ENCODE measurements around the gene NRG2. TPM values are rescaled to one million over a fixed set of nuclear protein-coding genes. Genes with fewer than 3 reads are reported as not detected.

The NRG2 gene
- total and polyA plus RNA-seq, 2 experiments from 2014 or later = 0.37 to 1.3 TPM

DNA sequence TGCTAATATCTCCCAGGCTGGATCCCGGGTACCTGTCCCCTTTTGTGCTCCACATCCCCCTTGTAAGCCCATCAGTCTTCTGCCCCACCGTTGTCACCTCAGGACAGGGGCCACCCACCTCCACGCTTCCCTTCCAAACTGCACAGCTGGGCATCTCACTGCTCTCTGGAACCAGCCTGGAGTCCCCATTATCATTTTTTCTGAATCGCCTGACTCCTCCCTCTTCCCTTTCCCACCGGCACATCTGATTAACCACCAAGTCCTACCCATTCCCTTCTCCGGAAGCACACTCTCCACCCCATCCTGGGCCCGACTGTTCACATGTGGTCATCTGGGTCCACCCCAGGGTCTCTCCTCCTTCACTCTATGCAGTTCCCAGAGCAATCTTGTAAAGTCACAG lies 193.6 kb downstream of the NRG2 start (continued):
- TF ChIP-seq, protein P1, sequence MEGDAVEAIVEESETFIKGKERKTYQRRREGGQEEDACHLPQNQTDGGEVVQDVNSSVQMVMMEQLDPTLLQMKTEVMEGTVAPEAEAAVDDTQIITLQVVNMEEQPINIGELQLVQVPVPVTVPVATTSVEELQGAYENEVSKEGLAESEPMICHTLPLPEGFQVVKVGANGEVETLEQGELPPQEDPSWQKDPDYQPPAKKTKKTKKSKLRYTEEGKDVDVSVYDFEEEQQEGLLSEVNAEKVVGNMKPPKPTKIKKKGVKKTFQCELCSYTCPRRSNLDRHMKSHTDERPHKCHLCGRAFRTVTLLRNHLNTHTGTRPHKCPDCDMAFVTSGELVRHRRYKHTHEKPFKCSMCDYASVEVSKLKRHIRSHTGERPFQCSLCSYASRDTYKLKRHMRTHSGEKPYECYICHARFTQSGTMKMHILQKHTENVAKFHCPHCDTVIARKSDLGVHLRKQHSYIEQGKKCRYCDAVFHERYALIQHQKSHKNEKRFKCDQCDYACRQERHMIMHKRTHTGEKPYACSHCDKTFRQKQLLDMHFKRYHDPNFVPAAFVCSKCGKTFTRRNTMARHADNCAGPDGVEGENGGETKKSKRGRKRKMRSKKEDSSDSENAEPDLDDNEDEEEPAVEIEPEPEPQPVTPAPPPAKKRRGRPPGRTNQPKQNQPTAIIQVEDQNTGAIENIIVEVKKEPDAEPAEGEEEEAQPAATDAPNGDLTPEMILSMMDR (conservative IDR thresholded peaks at IDR 0.05; ENCODE audit: low read depth in 2 of 2) = no peak
- TF ChIP-seq STAT1 (IDR thresholded peaks at IDR 0.05; ENCODE audit: unreplicated experiment) (no peak), POLR2AphosphoS5 (IDR thresholded peaks at IDR 0.05; ENCODE audit: low read depth) (no peak)

DNA sequence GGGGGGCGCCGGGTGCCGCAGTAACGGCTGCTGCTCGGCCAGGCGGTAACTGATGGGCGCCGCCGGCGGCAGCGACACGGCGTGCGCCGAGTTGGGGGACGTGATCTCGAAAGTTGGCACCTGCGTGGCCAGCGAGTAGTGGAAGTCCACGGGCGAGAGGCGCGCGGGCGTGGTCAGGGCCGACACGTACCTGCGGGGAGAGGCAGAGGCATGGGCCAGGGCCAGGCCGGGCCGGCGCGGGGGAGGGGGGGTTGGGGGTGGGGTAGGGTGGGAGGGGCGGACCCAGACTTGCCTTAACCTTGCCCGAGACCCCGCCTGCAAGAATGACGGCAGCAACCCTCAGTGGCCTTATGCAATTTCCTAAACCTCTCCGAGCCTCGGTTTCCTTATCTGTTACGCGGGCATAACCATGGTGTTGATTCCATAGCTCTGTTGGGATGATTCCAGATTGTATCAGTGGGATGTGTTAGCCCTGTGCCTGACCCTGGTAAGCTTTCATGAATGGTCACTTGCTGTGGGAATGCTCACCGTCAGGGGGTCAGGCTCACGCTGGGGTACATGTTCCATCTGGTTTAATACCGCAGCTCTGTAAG lies 194.5 kb downstream of the NRG2 start:
- H3K4me3 ChIP-seq = peak overlapping the region; percentile 65
- H3K4me1 Mint-ChIP-seq = peaks cover 10% of the 10 kb centered on the region
- no peaks in the 10 kb centered on the region for H3K9me2 ChIP-seq (ENCODE audit: insufficient read depth)
- peaks cover 53% of the 10 kb centered on the region for H3K27me3 ChIP-seq (ENCODE audit: insufficient read depth)
- no peaks in the 10 kb centered on the region for H3K9me3 Mint-ChIP-seq
- no peak overlapping the region for H3K27ac Mint-ChIP-seq
- H3K36me3 Mint-ChIP-seq (ENCODE audit: low read depth) = no peaks in the 10 kb centered on the region
- H3F3A ChIP-seq (replicated peaks; ENCODE audit: low read depth) = no peaks in the 10 kb centered on the region
- H3K4me1 ChIP-seq (ENCODE audit: insufficient read depth) = no peaks in the 10 kb centered on the region
- peak; percentile 32 for ATAC-seq
- no peak overlapping the region for H3K27ac ChIP-seq (ENCODE audit: low read depth)
- DNase-seq (ENCODE audit: low spot score) = peak; percentile 63
- no peaks in the 10 kb centered on the region; the same call in 1 of the 2 replicates for H4K20me1 ChIP-seq (replicated peaks; ENCODE audit: insufficient read depth)
- peaks cover 52% of the 10 kb centered on the region for H3K27me3 Mint-ChIP-seq (ENCODE audit: insufficient read depth, low read depth, poor library complexity)
- peak overlapping the region; percentile 63 for H3K4me3 Mint-ChIP-seq
- TF ChIP-seq EZH2phosphoT487 (IDR thresholded peaks at IDR 0.05; ENCODE audit: unreplicated experiment) (no peak), CREB1 (CRISPR knock-in tag; IDR thresholded peaks at IDR 0.05; ENCODE audit: low read depth) (no peak), EZH2 (IDR thresholded peaks at IDR 0.05; ENCODE audit: low read depth, unreplicated experiment) (no peak), STAT1 (IDR thresholded peaks at IDR 0.05; ENCODE audit: unreplicated experiment) (no peak), ZNF114 (CRISPR knock-in tag; IDR thresholded peaks at IDR 0.05) (no peak), NANOG (IDR thresholded peaks at IDR 0.05; ENCODE audit: borderline replicate concordance) (no peak), JUNB (IDR thresholded peaks at IDR 0.05; ENCODE audit: unreplicated experiment) (no peak), ZNF331 (CRISPR knock-in tag; IDR thresholded peaks at IDR 0.05; ENCODE audit: low read depth) (no peak)
- TF ChIP-seq, protein P2, sequence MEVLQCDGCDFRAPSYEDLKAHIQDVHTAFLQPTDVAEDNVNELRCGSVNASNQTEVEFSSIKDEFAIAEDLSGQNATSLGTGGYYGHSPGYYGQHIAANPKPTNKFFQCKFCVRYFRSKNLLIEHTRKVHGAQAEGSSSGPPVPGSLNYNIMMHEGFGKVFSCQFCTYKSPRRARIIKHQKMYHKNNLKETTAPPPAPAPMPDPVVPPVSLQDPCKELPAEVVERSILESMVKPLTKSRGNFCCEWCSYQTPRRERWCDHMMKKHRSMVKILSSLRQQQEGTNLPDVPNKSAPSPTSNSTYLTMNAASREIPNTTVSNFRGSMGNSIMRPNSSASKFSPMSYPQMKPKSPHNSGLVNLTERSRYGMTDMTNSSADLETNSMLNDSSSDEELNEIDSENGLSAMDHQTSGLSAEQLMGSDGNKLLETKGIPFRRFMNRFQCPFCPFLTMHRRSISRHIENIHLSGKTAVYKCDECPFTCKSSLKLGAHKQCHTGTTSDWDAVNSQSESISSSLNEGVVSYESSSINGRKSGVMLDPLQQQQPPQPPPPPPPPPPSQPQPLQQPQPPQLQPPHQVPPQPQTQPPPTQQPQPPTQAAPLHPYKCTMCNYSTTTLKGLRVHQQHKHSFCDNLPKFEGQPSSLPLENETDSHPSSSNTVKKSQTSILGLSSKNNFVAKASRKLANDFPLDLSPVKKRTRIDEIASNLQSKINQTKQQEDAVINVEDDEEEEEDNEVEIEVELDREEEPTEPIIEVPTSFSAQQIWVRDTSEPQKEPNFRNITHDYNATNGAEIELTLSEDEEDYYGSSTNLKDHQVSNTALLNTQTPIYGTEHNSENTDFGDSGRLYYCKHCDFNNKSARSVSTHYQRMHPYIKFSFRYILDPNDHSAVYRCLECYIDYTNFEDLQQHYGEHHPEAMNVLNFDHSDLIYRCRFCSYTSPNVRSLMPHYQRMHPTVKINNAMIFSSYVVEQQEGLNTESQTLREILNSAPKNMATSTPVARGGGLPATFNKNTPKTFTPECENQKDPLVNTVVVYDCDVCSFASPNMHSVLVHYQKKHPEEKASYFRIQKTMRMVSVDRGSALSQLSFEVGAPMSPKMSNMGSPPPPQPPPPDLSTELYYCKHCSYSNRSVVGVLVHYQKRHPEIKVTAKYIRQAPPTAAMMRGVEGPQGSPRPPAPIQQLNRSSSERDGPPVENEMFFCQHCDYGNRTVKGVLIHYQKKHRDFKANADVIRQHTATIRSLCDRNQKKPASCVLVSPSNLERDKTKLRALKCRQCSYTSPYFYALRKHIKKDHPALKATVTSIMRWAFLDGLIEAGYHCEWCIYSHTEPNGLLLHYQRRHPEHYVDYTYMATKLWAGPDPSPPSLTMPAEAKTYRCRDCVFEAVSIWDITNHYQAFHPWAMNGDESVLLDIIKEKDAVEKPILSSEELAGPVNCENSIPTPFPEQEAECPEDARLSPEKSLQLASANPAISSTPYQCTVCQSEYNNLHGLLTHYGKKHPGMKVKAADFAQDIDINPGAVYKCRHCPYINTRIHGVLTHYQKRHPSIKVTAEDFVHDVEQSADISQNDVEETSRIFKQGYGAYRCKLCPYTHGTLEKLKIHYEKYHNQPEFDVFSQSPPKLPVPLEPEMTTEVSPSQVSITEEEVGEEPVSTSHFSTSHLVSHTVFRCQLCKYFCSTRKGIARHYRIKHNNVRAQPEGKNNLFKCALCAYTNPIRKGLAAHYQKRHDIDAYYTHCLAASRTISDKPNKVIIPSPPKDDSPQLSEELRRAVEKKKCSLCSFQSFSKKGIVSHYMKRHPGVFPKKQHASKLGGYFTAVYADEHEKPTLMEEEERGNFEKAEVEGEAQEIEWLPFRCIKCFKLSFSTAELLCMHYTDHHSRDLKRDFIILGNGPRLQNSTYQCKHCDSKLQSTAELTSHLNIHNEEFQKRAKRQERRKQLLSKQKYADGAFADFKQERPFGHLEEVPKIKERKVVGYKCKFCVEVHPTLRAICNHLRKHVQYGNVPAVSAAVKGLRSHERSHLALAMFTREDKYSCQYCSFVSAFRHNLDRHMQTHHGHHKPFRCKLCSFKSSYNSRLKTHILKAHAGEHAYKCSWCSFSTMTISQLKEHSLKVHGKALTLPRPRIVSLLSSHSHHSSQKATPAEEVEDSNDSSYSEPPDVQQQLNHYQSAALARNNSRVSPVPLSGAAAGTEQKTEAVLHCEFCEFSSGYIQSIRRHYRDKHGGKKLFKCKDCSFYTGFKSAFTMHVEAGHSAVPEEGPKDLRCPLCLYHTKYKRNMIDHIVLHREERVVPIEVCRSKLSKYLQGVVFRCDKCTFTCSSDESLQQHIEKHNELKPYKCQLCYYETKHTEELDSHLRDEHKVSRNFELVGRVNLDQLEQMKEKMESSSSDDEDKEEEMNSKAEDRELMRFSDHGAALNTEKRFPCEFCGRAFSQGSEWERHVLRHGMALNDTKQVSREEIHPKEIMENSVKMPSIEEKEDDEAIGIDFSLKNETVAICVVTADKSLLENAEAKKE (CRISPR knock-in tag; IDR thresholded peaks at IDR 0.05) = no peak
- TF ChIP-seq, protein P1 (conservative IDR thresholded peaks at IDR 0.05; ENCODE audit: low read depth in 2 of 2) = no peak
- H3K36me3 ChIP-seq (ENCODE audit: insufficient read depth) = no peaks in the 10 kb centered on the region
- peak overlapping the region; percentile 81; the same call in 1 of the 2 replicates for H2AFZ ChIP-seq
- H3K79me2 ChIP-seq (replicated peaks; ENCODE audit: insufficient read depth) = no peaks in the 10 kb centered on the region
- H3K4me2 ChIP-seq = peak overlapping the region; percentile 81

Measured in GM23338 (cell line).